Anterior cingulate cortex (tissue), 58 donors: ENCODE results near the gene CMSS1.

Source experiments
- DNase-seq, 58 donors: peaks; one replicate each; lab custom pipeline; 2025; lab: John Stamatoyannopoulos, UW

Gene CMSS1

DNA sequence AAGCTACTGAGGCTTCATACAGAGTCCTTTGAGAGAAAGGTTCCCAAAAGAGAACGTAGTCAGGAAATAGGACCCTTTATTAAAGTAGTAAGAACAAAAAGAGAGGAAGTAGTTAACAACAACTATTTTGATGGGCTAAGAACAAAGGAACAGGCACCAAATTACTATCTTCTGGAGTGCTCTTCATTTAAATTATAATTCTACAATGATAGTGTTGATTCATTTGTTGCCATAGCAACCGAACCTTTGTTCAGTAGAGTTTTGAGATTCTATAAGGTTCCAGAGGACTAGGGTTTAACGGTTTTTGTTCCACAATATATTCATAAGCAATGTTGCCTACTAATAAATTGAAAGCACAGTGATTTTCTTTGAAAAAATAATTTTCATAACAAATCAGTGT, 78.8 kb downstream of the CMSS1 start:
- DNase-seq = no peak

DNA sequence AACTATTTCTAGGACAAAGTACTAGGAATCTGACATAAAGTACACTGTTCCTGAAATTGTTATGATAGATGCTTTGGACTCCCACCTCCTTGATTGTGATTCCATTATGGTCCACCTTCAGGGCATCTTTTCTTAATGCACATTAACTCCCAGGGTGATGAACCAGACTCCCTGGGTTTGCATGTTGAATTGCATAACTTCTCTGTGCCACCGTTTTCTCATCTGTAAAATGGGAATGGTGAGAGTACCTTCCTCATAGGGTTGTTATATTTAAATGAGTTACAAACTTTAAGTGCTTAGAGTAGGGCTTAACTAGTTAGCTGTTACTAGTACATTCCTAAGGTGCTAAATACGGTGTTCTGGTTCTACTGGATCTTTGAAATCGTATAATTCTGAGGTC, 81.9 kb downstream of the CMSS1 start:
- no peak for DNase-seq

DNA sequence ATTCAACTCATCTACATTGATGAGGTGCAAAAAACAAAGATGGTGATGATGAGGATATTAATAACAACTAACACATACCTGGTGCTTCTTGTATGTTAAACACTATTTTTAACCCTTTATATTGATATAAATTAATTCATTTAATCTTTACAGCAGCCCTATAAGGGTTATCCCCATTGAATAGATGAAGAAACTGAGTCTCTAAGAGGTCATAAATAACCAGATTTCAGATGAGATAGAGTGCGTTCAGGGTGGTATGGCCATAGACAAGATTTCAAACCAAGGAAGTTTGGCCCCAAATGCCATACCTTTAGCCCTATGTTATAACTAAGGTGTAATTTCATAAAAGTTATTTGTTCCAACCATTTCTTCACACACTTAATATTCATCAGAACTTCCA, 82.6 kb downstream of the CMSS1 start:
- DNase-seq = no peak

DNA sequence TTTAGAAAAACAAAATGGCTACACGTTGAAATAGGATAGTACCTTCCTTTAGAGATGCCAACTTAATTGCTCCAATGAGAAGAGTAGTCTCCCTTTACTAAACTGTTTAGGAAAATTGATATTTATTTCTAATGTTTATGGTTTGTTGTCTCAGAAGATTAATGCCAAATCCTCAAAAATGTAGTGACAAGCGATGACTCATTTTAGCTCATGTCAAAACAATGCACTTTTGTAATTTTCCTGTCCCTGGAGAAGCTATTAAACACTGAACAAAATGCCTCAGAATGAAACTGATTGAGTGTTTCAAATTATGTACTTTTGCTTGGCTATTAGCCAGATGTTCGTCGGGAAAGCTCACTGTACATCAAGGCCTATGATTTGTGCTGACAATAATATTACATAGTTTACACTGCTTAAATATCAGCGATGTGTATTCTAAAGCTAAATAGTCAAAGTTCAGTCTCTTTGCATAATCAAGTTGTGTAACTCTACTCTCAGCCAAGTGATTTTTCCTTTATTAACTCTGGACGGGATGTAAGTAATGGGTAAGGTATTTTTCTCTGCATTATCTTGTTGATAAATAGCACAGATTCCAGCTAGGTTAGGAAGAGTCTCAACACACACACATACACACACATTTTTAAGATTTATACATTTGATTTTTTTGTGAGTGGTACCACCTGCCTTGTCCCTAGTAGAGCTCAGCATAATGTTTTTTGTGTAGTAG, 83.7 kb downstream of the CMSS1 start:
- DNase-seq = no peak

DNA sequence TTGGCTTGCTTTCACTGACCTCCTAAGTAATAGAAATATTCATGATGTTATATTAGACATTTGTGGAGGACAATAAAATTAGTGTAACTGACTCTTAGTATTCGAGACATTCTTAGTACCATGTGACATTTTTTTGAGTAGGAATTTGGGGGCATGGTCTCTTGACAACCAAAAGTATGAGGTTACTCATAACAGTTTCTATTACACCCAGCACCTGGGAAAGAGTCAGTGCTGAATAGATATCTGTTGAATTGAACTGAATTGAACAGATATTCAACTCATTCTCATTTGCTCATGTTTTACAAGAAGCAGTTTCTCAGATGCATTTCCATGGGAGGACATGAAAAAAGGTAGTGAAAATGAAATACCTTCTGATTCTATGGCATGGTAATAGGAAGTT, 84.4 kb downstream of the CMSS1 start:
- DNase-seq = no peak

DNA sequence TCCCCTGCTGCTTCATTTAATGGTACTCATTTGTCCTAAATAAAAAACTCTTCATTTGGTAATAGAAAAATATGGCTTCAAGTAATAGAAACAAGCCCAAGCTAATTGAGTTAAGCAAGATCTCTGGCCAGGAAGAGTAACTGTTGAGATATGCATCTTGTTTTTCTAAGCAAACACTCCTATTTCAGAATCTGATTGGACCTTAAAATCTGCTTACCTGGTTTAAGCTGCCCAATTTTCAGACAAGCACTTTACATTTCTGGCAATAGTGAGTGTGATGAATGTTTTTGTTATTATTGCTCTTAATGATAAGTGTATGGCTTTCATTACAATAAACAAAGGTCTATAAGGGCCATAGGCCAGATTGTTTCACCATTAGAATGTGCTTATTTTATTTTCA, 86.2 kb downstream of the CMSS1 start:
- DNase-seq = no peak

DNA sequence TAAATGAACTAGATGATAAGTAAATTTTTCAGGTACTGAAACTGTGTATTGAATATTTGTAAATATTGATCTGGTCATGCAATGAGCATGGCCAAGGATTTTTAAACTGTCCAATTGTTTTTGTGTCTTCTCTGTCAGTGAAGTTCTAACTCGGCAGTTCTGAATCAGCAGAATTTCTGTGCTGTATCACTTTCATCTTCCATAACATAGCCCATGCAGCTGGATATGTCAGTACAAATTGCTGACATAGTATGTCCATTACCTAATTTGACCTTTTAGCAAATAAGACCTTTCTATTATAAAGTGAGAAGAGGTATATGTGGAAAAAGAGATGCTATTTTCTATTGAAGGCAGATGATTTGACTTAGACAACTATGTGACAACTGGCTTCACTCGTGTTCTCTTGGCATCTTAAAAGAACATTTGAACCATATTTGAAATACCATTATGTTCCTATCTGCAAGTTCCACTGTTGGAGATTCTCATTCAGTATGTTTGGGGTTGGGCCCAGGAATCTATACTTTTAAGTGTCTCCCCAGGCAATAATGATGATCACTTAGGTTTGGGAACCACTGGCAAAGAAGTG, 90.4 kb downstream of the CMSS1 start:
- DNase-seq = no peak

DNA sequence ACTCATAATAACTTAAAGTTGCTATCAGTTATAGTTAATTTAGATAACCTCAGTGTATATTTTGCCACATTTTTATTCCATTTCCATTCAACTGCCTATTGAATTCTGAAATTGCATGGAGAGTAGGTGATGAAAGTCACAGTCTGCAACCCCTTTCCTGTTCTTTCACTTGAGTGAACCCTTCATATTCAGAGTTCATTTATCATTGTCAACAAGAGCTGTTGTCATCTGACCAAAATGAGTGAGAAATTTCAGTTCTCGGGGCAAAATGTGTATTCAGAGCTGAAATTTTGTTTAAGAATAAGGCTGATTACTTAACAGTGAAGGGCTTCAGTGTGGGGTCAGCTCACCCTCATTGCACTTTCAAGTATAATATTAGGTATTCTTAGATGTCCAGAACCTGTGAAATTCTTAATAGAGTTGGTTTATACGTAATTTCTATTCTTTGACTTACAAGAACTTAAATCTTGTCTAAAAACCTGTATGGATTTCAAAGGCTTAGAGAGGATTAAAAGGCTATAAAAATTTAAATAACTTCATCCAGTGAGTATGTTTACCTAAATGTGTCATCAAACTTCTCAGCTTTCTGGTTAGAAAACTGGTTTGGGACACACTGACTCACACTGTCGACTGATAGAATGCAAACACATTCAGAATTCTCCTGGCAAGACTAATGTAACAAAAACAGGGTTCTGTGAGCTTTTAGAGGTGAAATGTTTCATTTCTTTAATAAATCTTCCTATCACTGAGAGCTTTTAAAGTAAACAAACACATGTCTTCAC, 92.2 kb downstream of the CMSS1 start:
- no peak for DNase-seq

DNA sequence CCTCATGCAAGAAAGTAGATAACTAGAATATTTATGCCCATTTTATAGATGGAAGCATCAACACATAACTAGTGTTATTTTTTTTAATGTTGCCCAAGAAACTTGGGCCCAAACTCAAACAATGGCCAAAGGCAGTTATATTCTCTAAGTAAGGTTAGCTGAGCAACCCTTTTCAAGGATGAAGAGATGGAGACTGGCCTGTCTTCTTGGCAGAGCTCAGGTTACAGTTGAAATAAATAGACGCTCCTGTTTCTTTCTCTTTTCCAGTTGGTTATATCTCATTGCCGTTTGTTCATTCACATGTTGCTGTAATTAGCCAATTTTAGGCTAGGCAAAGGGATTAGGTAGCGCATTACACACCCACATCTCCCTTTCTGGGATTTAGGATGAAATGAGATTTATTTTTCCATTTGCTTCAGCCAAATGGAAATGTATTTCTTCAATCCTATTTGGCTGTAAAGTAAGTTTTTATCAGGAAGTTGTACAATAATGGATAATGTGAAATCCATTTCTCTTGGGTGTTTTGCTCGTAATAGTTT, 93.2 kb downstream of the CMSS1 start:
- no peak for DNase-seq

DNA sequence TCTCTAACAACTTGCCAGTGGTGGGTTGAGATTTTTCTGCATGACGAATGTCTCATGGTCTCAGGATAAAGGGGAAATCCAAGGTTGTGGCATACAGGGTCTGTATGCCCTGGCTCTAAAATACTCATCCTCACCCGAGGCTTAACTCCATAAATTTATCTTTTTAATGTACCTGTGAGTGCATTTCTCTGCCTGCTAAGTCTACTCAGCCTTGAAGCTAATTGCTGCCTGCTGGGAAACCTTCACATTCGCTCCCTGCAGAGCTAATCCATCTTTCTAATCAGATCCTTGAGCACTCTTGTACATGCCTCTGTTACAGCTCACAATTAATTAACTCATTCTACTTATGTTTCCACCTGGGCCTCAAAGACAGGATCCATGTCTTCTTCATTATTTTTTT, 93.8 kb downstream of the CMSS1 start:
- no peak for DNase-seq

DNA sequence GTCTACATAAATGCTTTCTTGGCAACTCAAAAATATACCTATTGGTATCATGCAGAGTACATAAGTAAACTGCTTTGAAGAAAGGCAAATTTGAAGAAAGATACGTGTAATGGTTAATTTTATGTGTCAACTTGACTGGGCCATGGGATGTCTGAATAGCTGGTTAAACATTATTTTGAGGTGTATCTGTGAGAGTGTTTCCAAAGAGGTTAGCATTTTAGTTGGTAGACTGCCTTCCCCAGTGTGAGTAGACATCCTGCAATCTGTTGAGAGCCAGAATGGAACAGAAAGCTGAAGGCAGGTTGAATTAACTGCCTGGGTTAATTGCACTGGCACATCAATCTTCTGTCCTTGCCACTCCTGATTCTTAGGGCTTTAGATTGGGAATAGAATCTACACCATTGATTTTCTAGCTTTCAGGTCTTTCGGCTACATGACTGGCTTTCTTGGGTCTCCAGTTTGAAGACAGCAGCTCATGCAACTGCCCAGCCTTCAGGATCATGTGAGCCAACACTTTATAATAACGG, 98.3 kb downstream of the CMSS1 start:
- no peak for DNase-seq

DNA sequence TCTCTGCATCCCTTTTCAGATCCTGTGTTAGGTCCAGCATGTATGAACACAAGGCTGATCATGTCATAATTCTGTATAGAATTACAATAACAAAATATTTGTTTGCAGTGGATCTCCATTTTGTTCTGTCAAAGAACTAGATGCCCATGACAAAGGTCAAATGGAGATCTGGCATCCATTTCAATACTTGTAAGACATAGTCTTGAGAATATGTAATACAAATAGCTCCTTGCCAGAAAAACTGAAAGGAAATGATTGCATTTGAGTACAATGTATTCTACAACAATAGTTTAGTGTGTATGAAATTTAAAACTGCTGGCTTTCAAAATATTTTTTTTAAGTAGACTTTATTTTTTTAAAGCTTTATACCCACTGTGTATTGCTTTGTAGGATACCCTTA, 101.1 kb downstream of the CMSS1 start:
- DNase-seq = no peak

DNA sequence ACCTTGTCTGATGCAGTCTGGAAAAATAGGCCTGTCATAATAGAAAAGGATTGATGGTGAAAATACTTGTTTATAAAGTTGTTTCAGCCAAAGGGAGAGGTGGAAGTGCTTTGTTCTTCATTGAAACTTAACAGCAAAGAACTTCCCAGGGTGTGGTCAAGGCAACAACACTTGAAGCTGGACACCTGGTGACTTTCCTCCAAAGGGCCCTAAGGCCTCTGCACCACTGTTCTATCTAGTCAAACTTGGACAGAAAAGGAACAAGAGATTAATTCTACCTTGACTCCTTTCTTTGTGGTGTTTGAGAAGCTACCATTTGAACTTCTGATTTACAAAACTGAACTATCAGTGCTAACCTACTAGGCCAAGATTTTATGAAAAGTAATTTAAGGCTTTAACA, 102.0 kb downstream of the CMSS1 start:
- no peak for DNase-seq

DNA sequence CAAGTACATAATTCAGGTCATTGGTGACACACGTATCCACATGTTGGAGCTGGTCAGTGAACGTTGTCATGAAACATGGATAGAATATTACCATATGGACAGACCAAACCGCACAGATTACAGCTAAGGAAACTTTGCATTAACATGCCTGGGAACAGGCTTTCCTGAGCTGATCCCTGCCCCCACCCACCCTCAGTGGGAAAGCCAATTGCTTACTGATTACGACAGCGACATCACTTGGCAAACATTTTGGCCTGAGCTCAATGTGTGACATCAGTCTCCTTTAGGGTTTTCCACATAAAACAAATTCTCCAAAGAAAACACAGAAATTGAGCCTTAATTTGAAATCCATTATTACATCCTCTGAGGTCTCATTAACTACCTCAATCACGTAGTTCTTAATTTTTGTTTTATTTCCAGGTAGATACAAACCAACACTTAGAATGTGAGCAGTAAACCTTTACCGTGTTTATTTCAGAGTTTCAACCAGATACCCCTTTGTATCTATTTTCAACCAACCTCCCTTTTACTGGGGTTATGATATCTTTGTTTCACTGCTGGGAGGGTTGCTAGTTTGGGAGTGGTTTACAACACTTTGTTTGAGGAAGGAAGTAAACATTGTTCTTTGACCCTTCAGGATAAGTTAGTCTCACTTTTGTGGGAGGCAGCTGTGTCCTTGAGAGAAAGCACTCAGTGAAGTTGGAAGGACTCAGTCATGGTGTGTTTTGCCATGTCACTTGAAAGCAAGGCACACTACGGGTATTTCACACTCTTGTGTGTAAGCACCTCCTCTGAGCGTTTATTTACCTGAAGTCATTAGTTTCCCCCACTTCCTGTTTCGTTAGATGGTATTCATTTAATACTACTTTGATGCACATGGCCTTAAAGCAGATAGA, 103.1 kb downstream of the CMSS1 start:
- DNase-seq = peak in 8 of 58 donors; percentile 2 to 59 (median 4)

DNA sequence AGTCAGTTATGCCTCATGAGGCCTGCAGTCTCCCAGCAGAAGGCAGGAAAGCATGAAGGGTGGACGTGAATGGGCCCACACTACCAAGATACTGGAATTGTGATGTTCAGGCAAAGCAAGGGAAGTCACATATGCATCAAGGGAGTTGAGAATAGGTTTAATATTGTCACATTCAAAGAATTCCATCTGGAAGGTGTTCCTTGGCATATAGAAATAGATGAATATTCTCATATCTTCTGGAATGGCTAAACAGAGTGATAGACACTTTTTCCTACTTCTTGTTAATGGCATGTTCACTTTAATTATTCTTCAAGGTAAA, 103.7 kb downstream of the CMSS1 start:
- no peak for DNase-seq

DNA sequence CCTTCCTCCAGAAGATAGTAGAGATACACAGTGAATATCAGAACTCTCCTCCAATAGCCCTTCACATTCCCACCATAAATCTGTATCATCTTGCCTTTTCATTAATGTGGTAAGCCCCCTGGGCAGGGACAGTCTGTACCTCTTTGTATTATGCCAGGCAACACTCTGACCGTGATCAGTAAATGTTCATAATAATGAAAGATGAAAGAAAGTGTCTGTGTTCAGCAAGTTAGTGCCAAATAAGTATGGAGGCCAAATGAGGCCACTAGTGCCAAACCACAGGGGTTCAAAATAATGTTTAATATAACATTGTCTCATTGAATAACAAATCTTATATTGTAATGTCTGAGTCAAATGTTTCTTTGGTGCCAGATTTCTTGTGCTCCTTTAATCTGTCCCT, 104.3 kb downstream of the CMSS1 start:
- DNase-seq = no peak

DNA sequence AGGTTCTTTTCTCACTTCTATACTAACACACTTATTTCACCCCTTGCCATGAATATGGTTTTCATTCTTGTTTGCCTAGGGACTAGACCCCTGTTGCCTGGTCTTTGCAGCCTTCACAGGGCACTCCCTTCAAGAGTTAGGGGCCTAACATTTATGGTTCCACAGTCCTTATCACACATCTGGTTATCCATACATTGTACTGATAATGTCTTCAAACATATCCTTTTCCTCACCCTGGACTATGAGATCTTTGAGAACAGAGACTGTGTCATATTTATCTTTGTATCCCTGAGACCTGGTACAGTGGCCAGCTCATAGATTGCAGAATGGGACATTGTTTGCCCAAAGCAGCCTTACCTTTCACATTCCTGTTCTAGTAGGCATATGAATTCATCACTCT, 106.2 kb downstream of the CMSS1 start:
- no peak for DNase-seq

DNA sequence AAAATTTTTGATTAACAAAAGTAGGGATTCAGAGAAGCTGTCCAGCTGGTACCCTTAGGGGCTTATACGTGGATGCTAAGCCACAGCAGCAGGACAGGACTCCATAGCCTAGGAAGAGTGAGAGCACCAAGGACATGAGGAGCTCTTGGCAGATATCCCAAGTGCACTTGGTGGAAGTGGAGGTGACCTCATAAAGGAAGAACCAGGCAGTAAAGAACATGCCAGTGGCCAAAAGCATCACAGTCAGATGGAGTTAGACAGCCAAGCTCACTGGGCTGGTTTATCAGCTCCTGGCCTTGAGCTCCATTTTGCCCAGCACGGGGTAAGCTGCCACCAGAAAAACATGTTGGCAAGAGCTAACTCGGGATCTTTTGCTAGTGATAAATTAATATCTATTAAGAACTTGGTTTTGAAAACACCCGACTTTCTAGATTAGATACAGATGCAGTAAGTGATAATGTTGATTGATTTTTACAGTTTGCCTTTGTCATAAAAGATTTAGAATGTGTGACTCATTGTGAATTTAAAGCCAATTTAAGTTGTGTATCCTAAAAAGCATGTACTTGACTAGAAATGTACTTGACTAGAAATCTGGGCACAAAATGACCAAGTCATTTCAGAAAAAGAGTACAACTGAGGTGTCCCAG, 108.0 kb downstream of the CMSS1 start:
- DNase-seq = peak in 1 of 58 donors; percentile 26

DNA sequence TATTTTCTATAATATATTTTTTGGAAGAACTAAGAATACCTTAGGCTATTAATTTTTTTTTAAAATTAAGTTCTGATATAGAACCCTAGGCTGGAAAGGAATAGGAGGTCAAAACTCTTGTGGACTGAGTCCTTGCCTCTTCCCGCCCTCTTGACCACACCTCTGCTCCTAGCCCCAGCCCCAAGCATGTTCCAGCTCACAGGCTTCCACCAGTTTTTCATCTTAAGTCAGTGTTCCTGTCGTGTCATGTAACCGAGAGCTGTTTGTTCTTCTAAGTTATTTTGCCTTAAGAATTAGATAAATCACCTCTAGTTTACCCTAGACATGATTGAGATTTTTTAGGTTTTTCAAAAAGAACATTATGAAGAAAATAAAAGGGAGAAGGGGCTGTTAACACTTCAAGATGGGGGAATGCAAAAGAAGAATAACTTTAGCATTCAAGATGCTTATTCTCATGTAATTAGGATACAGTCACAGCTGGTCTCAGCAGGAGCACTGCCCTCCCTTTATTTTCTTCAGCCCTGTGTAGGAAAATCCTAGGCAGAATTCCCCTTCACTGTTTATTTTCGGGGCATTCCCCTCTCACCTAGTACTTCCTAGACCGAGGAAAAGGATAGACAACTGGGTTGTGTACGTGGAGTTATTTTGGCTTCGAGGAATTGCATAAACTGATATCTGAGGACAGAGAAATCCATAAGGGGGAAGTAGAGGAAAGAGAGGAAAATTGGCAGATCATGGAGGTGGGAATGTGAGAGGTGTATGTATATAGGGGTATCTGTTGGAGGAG, 110.2 kb downstream of the CMSS1 start:
- no peak for DNase-seq
